HG02943 (cell line): Measurements from ENCODE around the gene TTC7B.

Experiments used
- ATAC-seq: cut with Tn5 transposase; IDR thresholded peaks from one replicate; pipeline ENCODE4 v1.9.1; 2021; ENCODE audit warnings: mild to moderate bottlenecking, low read depth, moderate library complexity; ENCODE audit not compliant: unreplicated experiment

TTC7B gene

GRCh38 chr14:90582166-90582565 lies 234.1 kb downstream of the TTC7B start:
- ATAC-seq: no peak

DNA sequence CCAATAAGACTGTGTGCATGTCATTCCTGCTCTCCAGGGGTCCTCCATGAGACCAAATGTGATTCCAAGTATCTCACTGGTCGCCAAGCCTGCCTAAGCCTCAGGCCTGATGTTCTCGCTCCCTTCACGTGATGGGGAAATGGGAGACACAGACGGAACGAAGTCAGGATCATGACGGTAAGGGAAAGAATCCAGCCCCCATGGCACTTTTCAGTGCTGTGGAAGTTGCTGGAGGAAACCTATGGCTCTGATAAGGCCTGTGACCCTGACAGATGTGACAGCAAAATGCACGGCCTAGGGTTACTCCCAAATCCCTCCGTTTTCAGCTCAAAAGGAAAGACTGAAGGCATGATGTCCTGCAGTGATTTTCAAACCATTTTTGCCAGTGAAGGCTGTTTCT lies 234.5 kb downstream of the TTC7B start:
- no peak for ATAC-seq

DNA sequence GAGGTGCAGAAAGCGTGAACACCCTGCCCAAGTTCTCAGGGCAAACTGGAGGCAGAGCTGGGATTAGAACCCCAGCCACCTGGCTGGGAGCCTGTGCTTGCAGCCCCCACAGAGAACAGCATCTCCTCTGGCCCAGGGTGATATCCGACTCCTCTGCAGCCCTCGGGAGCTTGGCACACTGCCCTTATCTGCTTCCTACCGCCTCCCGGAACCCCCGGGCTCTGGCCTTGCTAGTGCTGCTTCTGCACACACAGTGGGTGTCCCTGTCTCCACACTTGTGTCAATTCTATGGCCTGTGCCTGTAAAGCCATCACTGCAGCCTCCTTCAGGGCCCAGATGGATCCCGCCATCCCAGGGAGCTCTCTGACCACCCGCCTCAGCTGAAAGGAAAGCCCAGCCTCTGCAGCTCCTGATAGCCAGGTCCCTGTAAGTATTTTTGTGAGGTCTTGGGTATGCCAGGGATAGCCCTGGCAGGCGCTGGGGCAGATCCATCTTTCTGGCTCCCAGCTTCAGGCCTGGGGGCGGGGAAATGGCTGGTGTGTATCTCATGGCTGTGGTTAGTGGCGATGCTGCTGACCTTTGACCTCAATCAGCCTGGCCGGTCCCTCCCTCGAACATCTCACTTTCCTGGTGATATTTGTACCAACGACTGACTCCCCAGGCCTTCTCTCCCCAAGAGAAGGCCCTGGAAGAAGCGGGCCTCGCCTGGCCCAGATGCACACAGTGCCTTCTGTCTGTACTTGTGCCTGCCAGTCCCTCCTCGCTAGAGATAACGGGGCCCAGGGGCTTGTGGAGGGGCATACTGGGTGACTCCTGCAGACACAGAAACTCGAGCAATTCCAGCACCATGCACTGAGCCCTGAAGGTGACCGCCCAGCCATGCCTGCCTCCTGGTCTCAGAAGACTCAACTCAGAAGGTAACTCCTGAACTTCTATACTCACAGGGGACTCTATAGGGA lies 235.6 kb downstream of the TTC7B start:
- ATAC-seq: no peak

DNA sequence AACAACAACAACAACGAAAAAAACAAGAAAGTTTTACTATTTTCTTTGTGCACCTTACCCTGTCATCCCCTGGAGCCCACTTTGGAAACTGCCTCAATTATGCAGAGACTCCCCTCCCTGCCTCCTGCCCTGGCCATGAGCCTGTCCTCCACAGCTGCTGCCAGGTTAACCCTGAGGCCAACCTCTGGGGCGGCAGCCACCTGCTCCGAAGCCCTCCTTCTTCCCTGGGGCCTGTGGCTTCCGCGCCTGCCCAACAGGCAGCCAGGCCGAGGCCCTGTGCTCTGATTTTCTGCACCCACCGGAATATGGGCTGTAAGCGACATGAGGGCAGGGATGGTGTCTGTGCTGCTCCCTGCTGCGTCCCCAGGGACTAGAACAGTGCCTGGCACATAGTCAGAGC lies 236.4 kb downstream of the TTC7B start:
- ATAC-seq: no peak

- ATAC-seq: no peak
Measured at GRCh38 chr14:90579088-90579487, 237.1 kb downstream of the TTC7B start.

DNA sequence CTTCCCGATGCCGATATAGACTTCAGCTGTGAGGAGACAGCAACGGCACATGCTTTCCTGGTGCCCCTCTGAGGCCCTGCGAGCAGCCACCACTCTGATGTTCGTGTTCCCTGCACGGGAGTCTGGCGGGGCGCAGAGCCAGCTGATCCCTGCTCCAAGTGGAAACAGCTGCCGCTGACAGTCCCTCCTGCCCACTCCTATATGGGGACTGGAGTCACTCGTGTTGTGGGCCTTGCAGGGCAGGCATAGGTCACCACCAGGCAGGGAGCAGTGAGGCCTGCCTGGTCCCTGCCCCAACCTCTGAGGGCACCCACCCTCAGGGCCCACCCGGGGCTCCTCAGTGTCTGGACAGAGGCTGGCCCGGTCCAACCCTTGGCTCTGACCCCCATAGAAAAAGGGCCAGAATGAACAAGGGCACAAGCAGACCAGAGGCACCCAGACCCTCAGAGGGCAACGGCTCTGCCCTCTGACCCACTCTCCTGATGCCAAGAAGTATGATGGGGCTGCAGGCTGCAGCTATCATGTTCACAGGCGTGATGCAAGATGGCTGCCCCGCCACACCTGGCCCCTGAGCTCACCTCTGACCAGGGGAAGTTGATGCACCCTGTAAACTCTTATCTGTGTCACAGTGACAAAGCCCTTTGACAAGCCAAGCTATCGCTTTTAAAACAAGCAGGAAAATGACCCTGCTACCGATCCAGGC lies 237.8 kb downstream of the TTC7B start:
- ATAC-seq: no peak

GRCh38 chr14:90577661-90578282 lies 238.5 kb downstream of the TTC7B start:
- no peak for ATAC-seq

DNA sequence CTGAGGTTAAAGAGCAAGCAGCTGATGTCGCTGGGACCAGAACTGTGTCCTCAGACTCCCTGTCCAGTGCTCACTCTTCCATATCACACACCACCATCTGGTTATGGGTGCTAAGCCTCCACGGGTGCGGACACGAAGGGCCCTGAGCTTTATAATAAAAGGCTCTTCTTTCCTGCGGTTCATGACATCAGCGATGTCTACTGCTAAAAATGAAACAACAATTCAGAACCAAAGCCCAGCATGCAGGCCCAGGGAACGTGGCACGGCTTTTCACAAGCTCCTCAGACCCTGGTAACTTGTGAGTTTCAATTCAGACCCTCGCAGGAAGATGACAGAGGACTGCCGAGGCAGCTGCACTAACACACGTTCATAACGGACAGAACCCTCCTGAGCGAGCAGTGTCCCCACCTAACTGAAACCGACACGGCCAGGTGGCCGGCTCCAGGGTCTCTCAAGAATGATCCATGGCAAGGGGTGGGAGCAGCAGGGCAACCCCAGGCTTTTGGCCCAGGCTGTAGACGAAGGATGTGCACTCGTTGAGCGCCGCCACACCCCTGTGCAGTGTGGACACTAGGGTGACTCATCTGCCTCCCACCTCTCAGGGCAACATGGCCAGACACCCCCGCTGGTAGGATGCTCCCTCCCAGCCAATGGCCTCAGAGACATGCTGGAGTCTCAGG lies 239.1 kb downstream of the TTC7B start:
- ATAC-seq: no peak

GRCh38 chr14:90576581-90576980 lies 239.6 kb downstream of the TTC7B start:
- ATAC-seq: no peak

DNA sequence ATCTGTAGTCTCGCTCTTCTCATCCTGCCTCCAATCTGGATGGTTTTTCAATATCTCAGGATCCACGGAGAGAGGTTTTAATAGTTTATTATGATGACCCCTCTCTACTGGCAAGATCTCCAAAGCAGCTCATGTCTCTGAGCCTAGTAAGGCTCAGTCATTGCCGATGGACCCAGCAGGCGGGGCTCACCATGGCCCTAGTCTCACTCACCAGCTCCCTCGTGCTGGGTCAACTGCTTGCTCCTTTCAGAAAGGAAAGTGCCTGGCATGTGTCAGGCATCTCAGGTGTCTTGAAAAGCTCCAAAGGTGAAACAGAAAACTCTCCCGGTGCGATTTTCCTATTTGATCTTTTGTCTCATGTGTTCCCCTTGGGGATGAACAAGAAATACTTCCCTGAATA lies 240.4 kb downstream of the TTC7B start:
- ATAC-seq: no peak

GRCh38 chr14:90575336-90575735 lies 240.9 kb downstream of the TTC7B start:
- ATAC-seq: no peak

DNA sequence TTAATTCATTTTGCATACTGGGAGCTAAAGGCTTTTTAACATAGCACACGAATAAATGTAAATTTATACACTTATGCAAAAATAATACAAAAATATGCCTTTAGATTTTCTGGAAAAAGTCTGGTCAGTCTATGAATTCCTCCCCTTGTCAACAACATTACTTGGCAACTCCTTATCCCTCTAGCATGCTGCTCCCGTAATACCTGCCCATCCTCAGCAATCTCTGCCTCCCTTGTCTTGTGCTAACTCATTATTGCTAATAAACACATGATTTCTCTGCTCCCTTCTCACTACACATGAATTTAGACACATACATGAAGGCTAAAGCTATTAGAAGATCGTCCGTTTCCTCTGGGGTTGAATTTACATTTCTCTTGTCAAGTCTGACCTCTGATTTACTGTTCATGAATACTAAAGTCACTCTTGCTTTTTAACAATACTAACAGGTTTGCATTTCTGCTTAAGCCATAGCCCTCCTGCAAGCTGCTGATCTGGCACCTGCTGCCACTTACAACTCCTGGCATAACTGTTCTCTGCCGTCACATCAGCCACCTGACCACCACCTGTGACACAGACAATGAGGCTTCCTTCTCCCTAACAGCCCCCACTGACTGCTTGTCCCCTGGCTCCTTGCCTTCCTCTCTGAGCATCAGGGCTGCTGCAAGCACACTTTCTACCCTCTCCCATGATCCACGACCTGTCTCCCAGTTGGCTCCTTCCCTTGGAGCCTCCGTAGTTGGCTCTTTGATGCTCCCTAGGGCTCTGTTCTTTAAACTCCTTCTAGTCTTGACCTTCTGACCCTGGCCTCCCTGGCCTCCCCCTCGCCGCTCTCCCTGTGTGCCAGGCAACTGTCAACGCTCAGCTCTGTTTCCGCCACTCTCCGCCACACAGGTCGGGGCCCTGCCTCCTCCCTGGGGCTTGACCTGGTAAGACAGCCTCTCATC lies 241.8 kb downstream of the TTC7B start:
- ATAC-seq: no peak

DNA sequence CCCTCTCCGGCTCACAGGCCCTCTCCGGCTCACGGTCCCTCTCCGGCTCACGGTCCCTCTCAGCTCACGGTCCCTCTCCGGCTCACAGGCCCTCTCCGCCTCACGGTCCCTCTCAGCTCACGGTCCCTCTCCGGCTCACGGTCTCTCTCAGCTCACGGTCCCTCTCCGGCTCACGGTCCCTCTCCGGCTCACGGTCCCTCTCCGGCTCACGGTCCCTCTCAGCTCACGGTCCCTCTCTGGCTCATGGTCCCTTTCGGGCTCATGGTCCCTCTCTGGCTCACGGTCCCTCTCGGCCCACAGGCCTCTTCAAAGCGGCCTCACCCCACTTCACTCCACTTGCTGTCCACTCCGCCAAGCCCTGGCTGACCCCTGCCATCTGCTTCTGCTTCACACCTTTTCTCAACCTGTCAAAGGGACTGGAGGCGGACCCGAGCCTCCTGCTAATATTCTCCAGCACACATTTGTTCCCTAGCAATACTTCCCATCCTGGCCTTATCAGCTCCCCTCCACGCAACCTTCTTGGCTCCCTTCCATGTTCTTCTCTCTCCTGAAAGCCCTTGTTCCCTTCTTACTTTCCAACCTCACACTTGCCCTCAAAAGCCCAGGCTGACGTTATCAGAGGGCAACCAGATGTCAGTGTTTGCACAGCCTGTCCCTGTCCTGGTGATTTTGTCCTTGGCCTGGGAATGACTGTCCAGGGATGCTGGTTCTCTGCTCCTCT lies 242.7 kb downstream of the TTC7B start:
- no peak for ATAC-seq

- no peak for ATAC-seq
Measured at GRCh38 chr14:90572441-90573150, 243.6 kb downstream of the TTC7B start.

- ATAC-seq: no peak
Measured at GRCh38 chr14:90571149-90571947, 244.9 kb downstream of the TTC7B start.

DNA sequence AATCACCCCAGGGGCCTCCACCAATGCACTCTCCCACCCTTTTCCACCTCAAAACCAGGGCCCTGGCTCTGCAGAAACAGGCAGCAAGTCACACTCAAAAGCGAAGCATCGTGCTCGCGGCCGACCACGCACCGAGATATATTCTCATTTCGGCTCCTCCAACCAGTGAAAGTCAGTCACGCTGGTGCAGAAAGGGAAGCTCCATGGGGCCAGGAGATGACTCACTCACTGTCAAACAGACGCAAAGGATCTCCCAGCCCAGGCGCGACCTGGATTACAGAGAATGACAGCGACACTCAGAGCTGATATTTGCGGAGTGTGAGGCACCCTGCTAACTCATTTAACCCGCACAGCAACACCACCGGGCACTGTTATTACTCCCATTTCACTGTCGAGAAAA lies 245.8 kb downstream of the TTC7B start:
- no peak for ATAC-seq

- no peak for ATAC-seq
Measured at GRCh38 chr14:90569606-90570387, 246.4 kb downstream of the TTC7B start.
